HepG2 (cell line): ENCODE results near the gene SLX9. TPM values are rescaled to one million over a fixed set of nuclear protein-coding genes. Genes with fewer than 3 reads are reported as not detected.

Source experiments
- ELF4 ChIP-seq: sonication (generic); formaldehyde crosslinking; IDR thresholded peaks from 2 replicates; pipeline ENCODE4 v1.5.0; 2020; ENCODE audit warnings: missing genetic modification reagents, mild to moderate bottlenecking, moderate library complexity, borderline replicate concordance
- ERF ChIP-seq: IDR thresholded peaks from 2 replicates; pipeline ENCODE4 v1.6.1; 2018; ENCODE audit warnings: missing biosample characterization, missing genetic modification reagents
- HINFP ChIP-seq: sonication (generic); formaldehyde crosslinking; IDR thresholded peaks from 2 replicates; pipeline ENCODE4 v1.4.0; 2020; ENCODE audit warnings: low read depth, mild to moderate bottlenecking, missing genetic modification reagents
- HNF4G ChIP-seq, 2 experiments: sonication (generic) in 1 of 2; formaldehyde crosslinking in 1 of 2; IDR thresholded peaks; 2 replicates each; pipeline versions ENCODE4 v1.4.0 to v1.6.1; 2011 to 2020; ENCODE audit warnings: borderline replicate concordance in 2 of 2, low read depth in 2 of 2, mild to moderate bottlenecking in 2 of 2, low read length in 1 of 2, missing genetic modification reagents in 1 of 2, moderate library complexity in 1 of 2
- HOXA9 ChIP-seq: sonication (generic); formaldehyde crosslinking; IDR thresholded peaks from 2 replicates; pipeline ENCODE4 v1.8.1; 2022; ENCODE audit warnings: missing genetic modification reagents, mild to moderate bottlenecking, moderate library complexity, borderline replicate concordance
- NFE2L2 ChIP-seq: fragments of 150-350 bp; IDR thresholded peaks from 2 replicates; pipeline ENCODE4 v1.6.1; 2014; ENCODE audit warnings: low read length
- RAD21 ChIP-seq: fragments of 450-650 bp; formaldehyde crosslinking; IDR thresholded peaks from 2 replicates; pipeline ENCODE4 v1.5.0; 2020; ENCODE audit warnings: mild to moderate bottlenecking
- SRF ChIP-seq: IDR thresholded peaks from 2 replicates; pipeline ENCODE4 v1.6.1; 2011; ENCODE audit warnings: mild to moderate bottlenecking, low read depth, low read length, moderate library complexity
- TEAD3 ChIP-seq: optimal IDR thresholded peaks from 2 replicates; pipeline ENCODE3; 2016; ENCODE audit warnings: borderline replicate concordance
- ZGPAT ChIP-seq: IDR thresholded peaks from 2 replicates; pipeline ENCODE4 v1.6.1; 2016; ENCODE audit warnings: mild to moderate bottlenecking
- ZIK1 ChIP-seq: sonication (generic); formaldehyde crosslinking; IDR thresholded peaks from 2 replicates; pipeline ENCODE4 v1.5.0; 2020; ENCODE audit warnings: mild to moderate bottlenecking, low read depth, missing genetic modification reagents, borderline replicate concordance
- ZNF549 ChIP-seq: sonication (generic); formaldehyde crosslinking; IDR thresholded peaks from 2 replicates; pipeline ENCODE4 v1.5.0; 2020; ENCODE audit warnings: missing genetic modification reagents
- ZNF746 ChIP-seq: sonication (generic); formaldehyde crosslinking; IDR thresholded peaks from 2 replicates; pipeline ENCODE4 v1.8.0; 2022; ENCODE audit warnings: mild to moderate bottlenecking, missing genetic modification reagents
- polyA plus RNA-seq, 8 experiments: library from polyadenylated mRNA; depleted of rRNA in 3 of 8; stranded (reverse) in 7 of 8; unstranded in 1 of 8; fragments of >200 nt; fragmentation: Illumina TruSeq in 4 of 8; extraction: Trizol in 4 of 8; gene quantifications; 2 replicates each; pipeline versions ENCODE4 v1.2.1 to v1.2.3, GENCODE V29; 2011 to 2016; ENCODE audit warnings: low read depth in 4 of 8, missing spikeins in 1 of 8, mixed read lengths in 1 of 8; ENCODE audit not compliant: insufficient read depth in 1 of 8
- total RNA-seq, 5 experiments: library from RNA; depleted of rRNA; stranded (reverse); fragments of >200 nt; fragmentation: Illumina TruSeq; extraction: Trizol; gene quantifications; 2 replicates each; pipeline ENCODE4 v1.2.3, GENCODE V29; 2016; ENCODE audit warnings: low read depth in 1 of 5
- TF ChIP-seq, protein P1 (sequence below): IDR thresholded peaks from 2 replicates; pipeline ENCODE4 v1.6.1; 2018; ENCODE audit warnings: missing genetic modification reagents, mild to moderate bottlenecking, missing compliant biosample characterization
- TF ChIP-seq, protein P2 (sequence below): sonication (generic); formaldehyde crosslinking; conservative IDR thresholded peaks from 2 replicates; pipeline ENCODE4 v1.8.0; 2022; ENCODE audit warnings: mild to moderate bottlenecking, moderate library complexity, missing genetic modification reagents
- TF ChIP-seq, protein P3 (sequence below): sonication (generic); formaldehyde crosslinking; IDR thresholded peaks from 2 replicates; pipeline ENCODE4 v1.4.0; 2020; ENCODE audit warnings: missing genetic modification reagents, borderline replicate concordance
- TF ChIP-seq, protein P4 (sequence below): conservative IDR thresholded peaks from 2 replicates; pipeline ENCODE4 v1.6.1; 2018; ENCODE audit warnings: missing genetic modification reagents

Gene SLX9
- total and polyA plus RNA-seq, 2 of the 13 experiments (the other 11 are each of a cell fraction or from before 2014, with no cell fraction given) = 21.0 to 47.1 TPM

DNA sequence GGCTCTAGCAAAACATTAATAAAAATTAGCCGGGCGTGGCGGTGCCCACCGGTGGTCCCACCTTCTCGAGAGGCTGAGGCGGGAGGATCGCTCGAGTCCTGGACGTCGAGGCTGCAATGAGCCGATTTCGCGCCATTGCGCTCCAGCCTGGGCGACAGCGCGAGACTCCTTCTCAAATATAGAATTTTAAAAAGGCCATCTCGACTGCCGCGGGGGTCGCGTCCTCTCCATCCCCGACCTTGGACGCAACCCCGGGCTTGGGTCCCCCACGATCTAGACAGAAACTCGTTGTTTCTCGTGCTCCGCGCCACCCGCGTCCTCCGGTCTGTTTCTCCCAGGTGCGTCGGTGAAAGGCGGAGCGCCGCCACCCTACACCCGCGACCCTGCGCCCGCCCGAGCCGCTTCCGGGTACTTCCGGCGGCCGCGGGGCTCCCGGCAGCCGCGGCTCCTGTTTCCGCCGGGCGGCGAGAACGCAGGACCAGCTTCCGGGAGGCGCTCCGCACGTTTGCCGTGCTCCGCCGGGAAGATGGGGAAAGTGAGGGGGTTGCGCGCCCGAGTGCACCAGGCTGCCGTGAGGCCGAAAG, at the start of gene SLX9 (continued):
- no peak for TF ChIP-seq NFE2L2
- TF ChIP-seq RAD21 (CRISPR knock-in tag) = peak; percentile 46
- TF ChIP-seq TEAD3 = peak; percentile 61
- TF ChIP-seq SRF = peak; percentile 75
- TF ChIP-seq ZIK1 (CRISPR knock-in tag) = 0 out of 2 replicates have a peak, but pooled peaks have one; percentile 24
- peak; percentile 43; the same call in 1 of the 2 replicates for TF ChIP-seq HNF4G (IDR thresholded peaks at IDR 0.05; ENCODE audit: borderline replicate concordance, low read depth, low read length)
- 0 out of 2 replicates have a peak, but pooled peaks have one; percentile 21 for TF ChIP-seq HNF4G (CRISPR knock-in tag; IDR thresholded peaks at IDR 0.05; ENCODE audit: borderline replicate concordance, low read depth)
- peak; percentile 89 for TF ChIP-seq ZGPAT (CRISPR knock-in tag)
- peak; percentile 57; the same call in 1 of the 2 replicates for TF ChIP-seq ERF (CRISPR knock-in tag)
- TF ChIP-seq, protein P1, sequence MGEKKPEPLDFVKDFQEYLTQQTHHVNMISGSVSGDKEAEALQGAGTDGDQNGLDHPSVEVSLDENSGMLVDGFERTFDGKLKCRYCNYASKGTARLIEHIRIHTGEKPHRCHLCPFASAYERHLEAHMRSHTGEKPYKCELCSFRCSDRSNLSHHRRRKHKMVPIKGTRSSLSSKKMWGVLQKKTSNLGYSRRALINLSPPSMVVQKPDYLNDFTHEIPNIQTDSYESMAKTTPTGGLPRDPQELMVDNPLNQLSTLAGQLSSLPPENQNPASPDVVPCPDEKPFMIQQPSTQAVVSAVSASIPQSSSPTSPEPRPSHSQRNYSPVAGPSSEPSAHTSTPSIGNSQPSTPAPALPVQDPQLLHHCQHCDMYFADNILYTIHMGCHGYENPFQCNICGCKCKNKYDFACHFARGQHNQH (CRISPR knock-in tag) = peak; percentile 71; the same call in 1 of the 2 replicates
- TF ChIP-seq ZNF746 (CRISPR knock-in tag) = peak; percentile 72; the same call in 1 of the 2 replicates
- peak; percentile 70; the same call in 1 of the 2 replicates for TF ChIP-seq ELF4 (CRISPR knock-in tag)
- TF ChIP-seq, protein P2, sequence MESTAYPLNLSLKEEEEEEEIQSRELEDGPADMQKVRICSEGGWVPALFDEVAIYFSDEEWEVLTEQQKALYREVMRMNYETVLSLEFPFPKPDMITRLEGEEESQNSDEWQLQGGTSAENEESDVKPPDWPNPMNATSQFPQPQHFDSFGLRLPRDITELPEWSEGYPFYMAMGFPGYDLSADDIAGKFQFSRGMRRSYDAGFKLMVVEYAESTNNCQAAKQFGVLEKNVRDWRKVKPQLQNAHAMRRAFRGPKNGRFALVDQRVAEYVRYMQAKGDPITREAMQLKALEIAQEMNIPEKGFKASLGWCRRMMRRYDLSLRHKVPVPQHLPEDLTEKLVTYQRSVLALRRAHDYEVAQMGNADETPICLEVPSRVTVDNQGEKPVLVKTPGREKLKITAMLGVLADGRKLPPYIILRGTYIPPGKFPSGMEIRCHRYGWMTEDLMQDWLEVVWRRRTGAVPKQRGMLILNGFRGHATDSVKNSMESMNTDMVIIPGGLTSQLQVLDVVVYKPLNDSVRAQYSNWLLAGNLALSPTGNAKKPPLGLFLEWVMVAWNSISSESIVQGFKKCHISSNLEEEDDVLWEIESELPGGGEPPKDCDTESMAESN (CRISPR knock-in tag) = peak; percentile 46; the same call in 1 of the 2 replicates
- TF ChIP-seq HOXA9 (CRISPR knock-in tag) = peak; percentile 91
- TF ChIP-seq, protein P3, sequence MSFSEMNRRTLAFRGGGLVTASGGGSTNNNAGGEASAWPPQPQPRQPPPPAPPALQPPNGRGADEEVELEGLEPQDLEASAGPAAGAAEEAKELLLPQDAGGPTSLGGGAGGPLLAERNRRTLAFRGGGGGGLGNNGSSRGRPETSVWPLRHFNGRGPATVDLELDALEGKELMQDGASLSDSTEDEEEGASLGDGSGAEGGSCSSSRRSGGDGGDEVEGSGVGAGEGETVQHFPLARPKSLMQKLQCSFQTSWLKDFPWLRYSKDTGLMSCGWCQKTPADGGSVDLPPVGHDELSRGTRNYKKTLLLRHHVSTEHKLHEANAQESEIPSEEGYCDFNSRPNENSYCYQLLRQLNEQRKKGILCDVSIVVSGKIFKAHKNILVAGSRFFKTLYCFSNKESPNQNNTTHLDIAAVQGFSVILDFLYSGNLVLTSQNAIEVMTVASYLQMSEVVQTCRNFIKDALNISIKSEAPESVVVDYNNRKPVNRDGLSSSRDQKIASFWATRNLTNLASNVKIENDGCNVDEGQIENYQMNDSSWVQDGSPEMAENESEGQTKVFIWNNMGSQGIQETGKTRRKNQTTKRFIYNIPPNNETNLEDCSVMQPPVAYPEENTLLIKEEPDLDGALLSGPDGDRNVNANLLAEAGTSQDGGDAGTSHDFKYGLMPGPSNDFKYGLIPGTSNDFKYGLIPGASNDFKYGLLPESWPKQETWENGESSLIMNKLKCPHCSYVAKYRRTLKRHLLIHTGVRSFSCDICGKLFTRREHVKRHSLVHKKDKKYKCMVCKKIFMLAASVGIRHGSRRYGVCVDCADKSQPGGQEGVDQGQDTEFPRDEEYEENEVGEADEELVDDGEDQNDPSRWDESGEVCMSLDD (CRISPR knock-in tag) = 0 out of 2 replicates have a peak, but pooled peaks have one; percentile 40
- TF ChIP-seq ZNF549 (CRISPR knock-in tag) = no peak
- peak; percentile 66 for TF ChIP-seq HINFP
- TF ChIP-seq, protein P4, sequence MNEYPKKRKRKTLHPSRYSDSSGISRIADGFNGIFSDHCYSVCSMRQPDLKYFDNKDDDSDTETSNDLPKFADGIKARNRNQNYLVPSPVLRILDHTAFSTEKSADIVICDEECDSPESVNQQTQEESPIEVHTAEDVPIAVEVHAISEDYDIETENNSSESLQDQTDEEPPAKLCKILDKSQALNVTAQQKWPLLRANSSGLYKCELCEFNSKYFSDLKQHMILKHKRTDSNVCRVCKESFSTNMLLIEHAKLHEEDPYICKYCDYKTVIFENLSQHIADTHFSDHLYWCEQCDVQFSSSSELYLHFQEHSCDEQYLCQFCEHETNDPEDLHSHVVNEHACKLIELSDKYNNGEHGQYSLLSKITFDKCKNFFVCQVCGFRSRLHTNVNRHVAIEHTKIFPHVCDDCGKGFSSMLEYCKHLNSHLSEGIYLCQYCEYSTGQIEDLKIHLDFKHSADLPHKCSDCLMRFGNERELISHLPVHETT (CRISPR knock-in tag) = peak; percentile 93
